Measurements from ENCODE around the gene RPL38.

Gene RPL38

DNA sequence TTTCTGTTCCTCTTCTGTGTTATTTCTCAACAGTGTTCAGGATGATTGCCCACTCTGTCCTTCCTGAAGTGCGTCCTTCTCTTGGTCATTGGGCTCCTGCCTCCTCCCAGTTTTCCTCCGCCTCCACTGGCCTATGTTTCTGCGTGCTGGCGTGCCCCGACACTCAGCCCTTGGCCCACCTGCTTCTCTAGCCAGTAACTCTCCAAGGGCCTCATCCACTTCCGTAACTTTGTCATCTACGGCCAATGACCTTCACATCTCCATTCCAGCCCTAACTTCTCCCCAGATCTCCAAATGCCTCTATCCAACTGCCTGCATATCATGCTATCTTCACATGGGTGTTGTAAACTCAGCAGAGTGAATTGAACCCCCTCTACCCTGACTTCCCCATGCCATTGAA lies 39.6 kb upstream of the RPL38 start:
- Histone ChIP-seq H3K4me1 (ENCODE audit: control insufficient read depth in 1 of 2, insufficient read depth in 2 of 2, low read length in 2 of 2) (peaks cover 0 to 4% of the 10 kb centered on the region in 2 donors), H3K9ac (ENCODE audit: low read depth in 1 of 2, low read length in 2 of 2) (no peak overlapping the region), H3K27me3 (ENCODE audit: control insufficient read depth in 1 of 2, insufficient read depth in 2 of 2, low read length in 2 of 2) (peaks cover 0 to 11% of the 10 kb centered on the region in 2 donors)

DNA sequence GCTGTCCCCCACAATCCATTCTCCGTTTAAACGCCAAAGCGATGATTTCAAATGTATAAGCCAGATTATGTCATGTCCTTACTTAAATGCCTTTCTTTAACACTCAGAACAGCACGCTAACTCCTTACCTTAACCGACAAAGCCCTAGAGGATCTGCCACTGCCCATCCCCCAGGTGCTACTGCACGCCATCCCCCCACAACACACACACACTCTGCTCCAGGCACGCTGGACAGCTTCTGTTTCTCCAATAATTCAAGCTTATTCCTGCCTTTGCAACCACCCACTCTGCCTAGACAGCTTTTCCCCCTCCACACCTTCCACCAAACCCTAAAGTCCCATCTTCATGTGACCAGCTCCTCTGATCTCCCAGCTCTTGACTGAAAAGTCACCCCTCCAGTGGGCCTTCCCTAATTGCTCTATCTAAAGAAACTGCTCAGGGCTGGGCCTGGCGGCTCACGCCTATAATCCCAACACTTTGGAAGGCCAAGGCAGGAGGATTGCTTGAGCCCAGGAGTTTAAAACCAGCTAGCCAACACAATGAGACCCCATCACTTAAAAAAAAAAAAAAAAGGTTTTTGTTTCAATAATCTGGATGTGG lies 38.9 kb upstream of the RPL38 start:
- Histone ChIP-seq H3K9me3 (ENCODE audit: control insufficient read depth in 1 of 2, low read length in 2 of 2) (no peaks in the 10 kb centered on the region), H3K36me3 (ENCODE audit: control insufficient read depth in 1 of 2, insufficient read depth in 2 of 2, low read length in 2 of 2) (no peaks in the 10 kb centered on the region), H3K27me3 (ENCODE audit: control insufficient read depth in 1 of 2, insufficient read depth in 2 of 2, low read length in 2 of 2) (peaks cover 0 to 11% of the 10 kb centered on the region in 2 donors), H3K4me3 (ENCODE audit: low read depth in 1 of 2, low read length in 2 of 2) (no peak overlapping the region), H3K27ac (ENCODE audit: low read depth, low read length) (no peak overlapping the region), H3K9ac (ENCODE audit: low read depth in 1 of 2, low read length in 2 of 2) (no peak overlapping the region), H3K4me1 (ENCODE audit: control insufficient read depth in 1 of 2, insufficient read depth in 2 of 2, low read length in 2 of 2) (peaks cover 0 to 4% of the 10 kb centered on the region in 2 donors)

More for the DNA sequence above, 39.6 kb upstream of the RPL38 start:
- Histone ChIP-seq H3K27ac (ENCODE audit: low read depth, low read length) (no peak overlapping the region), H3K36me3 (ENCODE audit: control insufficient read depth in 1 of 2, insufficient read depth in 2 of 2, low read length in 2 of 2) (no peaks in the 10 kb centered on the region), H3K9me3 (ENCODE audit: control insufficient read depth in 1 of 2, low read length in 2 of 2) (no peaks in the 10 kb centered on the region), H3K4me3 (ENCODE audit: low read depth in 1 of 2, low read length in 2 of 2) (no peak overlapping the region)

GRCh38 chr17:74165797-74166365 lies 37.6 kb upstream of the RPL38 start:
- Histone ChIP-seq H3K27me3 (ENCODE audit: control insufficient read depth in 1 of 2, insufficient read depth in 2 of 2, low read length in 2 of 2) (peaks cover 0 to 12% of the 10 kb centered on the region in 2 donors), H3K4me3 (ENCODE audit: low read depth in 1 of 2, low read length in 2 of 2) (no peak overlapping the region), H3K4me1 (ENCODE audit: control insufficient read depth in 1 of 2, insufficient read depth in 2 of 2, low read length in 2 of 2) (peaks cover 0 to 4% of the 10 kb centered on the region in 2 donors), H3K9ac (ENCODE audit: low read depth in 1 of 2, low read length in 2 of 2) (no peak overlapping the region), H3K27ac (ENCODE audit: low read depth, low read length) (no peak overlapping the region), H3K36me3 (ENCODE audit: control insufficient read depth in 1 of 2, insufficient read depth in 2 of 2, low read length in 2 of 2) (no peaks in the 10 kb centered on the region), H3K9me3 (ENCODE audit: control insufficient read depth in 1 of 2, low read length in 2 of 2) (no peaks in the 10 kb centered on the region)

DNA sequence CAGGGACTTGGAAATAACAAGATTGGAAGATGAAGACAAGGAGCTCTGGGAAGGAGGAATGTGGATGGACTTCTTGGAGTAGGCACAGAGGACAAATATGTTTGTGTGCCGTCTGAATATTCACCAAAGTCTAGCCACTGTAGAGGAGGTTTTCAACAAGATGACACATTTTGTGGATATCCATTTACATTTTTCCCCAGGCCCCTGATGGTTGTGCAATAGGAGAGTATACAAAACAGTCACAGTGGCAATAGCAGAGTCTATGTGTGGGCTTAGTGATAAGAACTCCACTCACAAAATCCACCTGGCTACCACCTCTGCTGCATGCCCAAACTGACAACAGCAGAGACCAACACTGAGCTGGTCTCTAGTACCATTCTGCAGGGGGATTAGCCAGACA lies 32.6 kb upstream of the RPL38 start:
- H3K36me3 ChIP-seq (ENCODE audit: control insufficient read depth in 1 of 2, insufficient read depth in 2 of 2, low read length in 2 of 2) = no peaks in the 10 kb centered on the region

GRCh38 chr17:74172700-74173099 lies 30.8 kb upstream of the RPL38 start:
- Histone ChIP-seq H3K4me1 (ENCODE audit: control insufficient read depth in 1 of 2, insufficient read depth in 2 of 2, low read length in 2 of 2) (no peaks in the 10 kb centered on the region), H3K36me3 (ENCODE audit: control insufficient read depth in 1 of 2, insufficient read depth in 2 of 2, low read length in 2 of 2) (no peaks in the 10 kb centered on the region), H3K9me3 (ENCODE audit: control insufficient read depth in 1 of 2, low read length in 2 of 2) (no peaks in the 10 kb centered on the region), H3K9ac (ENCODE audit: low read depth in 1 of 2, low read length in 2 of 2) (no peak overlapping the region), H3K27me3 (ENCODE audit: control insufficient read depth in 1 of 2, insufficient read depth in 2 of 2, low read length in 2 of 2) (peaks cover 9 to 11% of the 10 kb centered on the region in 2 donors), H3K27ac (ENCODE audit: low read depth, low read length) (no peak overlapping the region), H3K4me3 (ENCODE audit: low read depth in 1 of 2, low read length in 2 of 2) (no peak overlapping the region)

More for the DNA sequence above, 32.6 kb upstream of the RPL38 start:
- H3K9me3 ChIP-seq (ENCODE audit: control insufficient read depth in 1 of 2, low read length in 2 of 2) = no peaks in the 10 kb centered on the region
- peaks cover 4 to 11% of the 10 kb centered on the region in 2 donors for H3K27me3 ChIP-seq (ENCODE audit: control insufficient read depth in 1 of 2, insufficient read depth in 2 of 2, low read length in 2 of 2)
- no peaks in the 10 kb centered on the region for H3K4me1 ChIP-seq (ENCODE audit: control insufficient read depth in 1 of 2, insufficient read depth in 2 of 2, low read length in 2 of 2)
- H3K27ac ChIP-seq (ENCODE audit: low read depth, low read length) = no peak overlapping the region
- no peak overlapping the region for H3K9ac ChIP-seq (ENCODE audit: low read depth in 1 of 2, low read length in 2 of 2)
- H3K4me3 ChIP-seq (ENCODE audit: low read depth in 1 of 2, low read length in 2 of 2) = no peak overlapping the region

- no peaks in the 10 kb centered on the region for H3K4me1 ChIP-seq (ENCODE audit: control insufficient read depth in 1 of 2, insufficient read depth in 2 of 2, low read length in 2 of 2)
- no peak overlapping the region for H3K9ac ChIP-seq (ENCODE audit: low read depth in 1 of 2, low read length in 2 of 2)
- peaks cover 6 to 11% of the 10 kb centered on the region in 2 donors for H3K27me3 ChIP-seq (ENCODE audit: control insufficient read depth in 1 of 2, insufficient read depth in 2 of 2, low read length in 2 of 2)
- H3K36me3 ChIP-seq (ENCODE audit: control insufficient read depth in 1 of 2, insufficient read depth in 2 of 2, low read length in 2 of 2) = no peaks in the 10 kb centered on the region
- no peak overlapping the region for H3K27ac ChIP-seq (ENCODE audit: low read depth, low read length)
- no peaks in the 10 kb centered on the region for H3K9me3 ChIP-seq (ENCODE audit: control insufficient read depth in 1 of 2, low read length in 2 of 2)
- no peak overlapping the region for H3K4me3 ChIP-seq (ENCODE audit: low read depth in 1 of 2, low read length in 2 of 2)
Observed at GRCh38 chr17:74176546-74177001, 26.9 kb upstream of the RPL38 start.

DNA sequence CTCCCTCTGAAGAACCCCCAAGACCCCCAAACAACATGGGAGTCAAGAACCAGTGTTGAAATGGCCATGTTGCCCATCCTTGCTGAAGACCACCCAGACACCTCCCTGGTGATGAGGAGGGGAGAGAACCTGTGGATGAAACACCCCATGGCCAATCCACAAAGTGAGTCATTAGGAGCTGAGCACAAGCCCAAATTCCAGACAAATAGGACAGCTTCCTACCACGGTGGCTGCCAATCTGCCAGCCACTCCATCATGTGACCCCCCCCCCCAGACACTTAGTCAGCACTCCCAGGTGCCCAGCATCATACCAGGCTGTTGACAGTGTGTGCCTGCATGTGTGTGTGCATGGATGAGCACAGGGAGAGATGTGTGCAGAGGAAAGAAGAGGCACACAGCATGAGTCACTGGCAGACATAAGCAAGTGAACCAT lies 26.4 kb upstream of the RPL38 start:
- Histone ChIP-seq H3K9me3 (ENCODE audit: control insufficient read depth in 1 of 2, low read length in 2 of 2) (no peaks in the 10 kb centered on the region), H3K36me3 (ENCODE audit: control insufficient read depth in 1 of 2, insufficient read depth in 2 of 2, low read length in 2 of 2) (no peaks in the 10 kb centered on the region), H3K4me3 (ENCODE audit: low read depth in 1 of 2, low read length in 2 of 2) (no peak overlapping the region), H3K9ac (ENCODE audit: low read depth in 1 of 2, low read length in 2 of 2) (no peak overlapping the region), H3K27me3 (ENCODE audit: control insufficient read depth in 1 of 2, insufficient read depth in 2 of 2, low read length in 2 of 2) (peaks cover 6 to 11% of the 10 kb centered on the region in 2 donors), H3K27ac (ENCODE audit: low read depth, low read length) (no peak overlapping the region), H3K4me1 (ENCODE audit: control insufficient read depth in 1 of 2, insufficient read depth in 2 of 2, low read length in 2 of 2) (no peaks in the 10 kb centered on the region)

- Histone ChIP-seq H3K9me3 (ENCODE audit: control insufficient read depth in 1 of 2, low read length in 2 of 2) (no peaks in the 10 kb centered on the region), H3K4me1 (ENCODE audit: control insufficient read depth in 1 of 2, insufficient read depth in 2 of 2, low read length in 2 of 2) (no peaks in the 10 kb centered on the region), H3K27ac (ENCODE audit: low read depth, low read length) (no peak overlapping the region), H3K9ac (ENCODE audit: low read depth in 1 of 2, low read length in 2 of 2) (no peak overlapping the region), H3K27me3 (ENCODE audit: control insufficient read depth in 1 of 2, insufficient read depth in 2 of 2, low read length in 2 of 2) (peaks cover 6 to 11% of the 10 kb centered on the region in 2 donors), H3K4me3 (ENCODE audit: low read depth in 1 of 2, low read length in 2 of 2) (no peak overlapping the region), H3K36me3 (ENCODE audit: control insufficient read depth in 1 of 2, insufficient read depth in 2 of 2, low read length in 2 of 2) (no peaks in the 10 kb centered on the region)
Observed at GRCh38 chr17:74179576-74179975, 23.9 kb upstream of the RPL38 start.

DNA sequence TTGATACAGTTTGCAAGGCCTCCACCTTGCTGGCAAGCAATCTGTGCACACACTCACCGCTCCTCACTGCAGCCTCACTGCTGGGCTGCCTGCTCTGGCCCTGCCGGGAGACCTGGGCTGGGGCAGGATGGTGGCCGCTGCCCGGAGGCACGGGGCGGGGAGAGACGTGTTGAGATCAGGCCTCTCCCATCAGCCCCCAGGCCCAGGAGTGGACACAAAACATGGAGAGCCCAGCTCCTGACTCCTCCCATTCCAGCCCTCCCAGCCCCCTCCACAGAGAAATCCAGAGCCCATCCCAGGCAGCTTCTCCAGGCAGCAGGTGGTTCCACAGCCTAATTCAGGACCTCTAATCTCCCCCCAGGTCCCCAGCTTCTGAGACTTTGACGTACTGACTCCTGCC lies 23.1 kb upstream of the RPL38 start:
- no peak overlapping the region for H3K4me3 ChIP-seq (ENCODE audit: low read depth in 1 of 2, low read length in 2 of 2)
- no peaks in the 10 kb centered on the region for H3K36me3 ChIP-seq (ENCODE audit: control insufficient read depth in 1 of 2, insufficient read depth in 2 of 2, low read length in 2 of 2)
- H3K27me3 ChIP-seq (ENCODE audit: control insufficient read depth in 1 of 2, insufficient read depth in 2 of 2, low read length in 2 of 2) = peaks cover 5 to 6% of the 10 kb centered on the region in 2 donors
- no peak overlapping the region for H3K9ac ChIP-seq (ENCODE audit: low read depth in 1 of 2, low read length in 2 of 2)
- no peaks in the 10 kb centered on the region for H3K4me1 ChIP-seq (ENCODE audit: control insufficient read depth in 1 of 2, insufficient read depth in 2 of 2, low read length in 2 of 2)
- no peaks in the 10 kb centered on the region for H3K9me3 ChIP-seq (ENCODE audit: control insufficient read depth in 1 of 2, low read length in 2 of 2)
- H3K27ac ChIP-seq (ENCODE audit: low read depth, low read length) = no peak overlapping the region

DNA sequence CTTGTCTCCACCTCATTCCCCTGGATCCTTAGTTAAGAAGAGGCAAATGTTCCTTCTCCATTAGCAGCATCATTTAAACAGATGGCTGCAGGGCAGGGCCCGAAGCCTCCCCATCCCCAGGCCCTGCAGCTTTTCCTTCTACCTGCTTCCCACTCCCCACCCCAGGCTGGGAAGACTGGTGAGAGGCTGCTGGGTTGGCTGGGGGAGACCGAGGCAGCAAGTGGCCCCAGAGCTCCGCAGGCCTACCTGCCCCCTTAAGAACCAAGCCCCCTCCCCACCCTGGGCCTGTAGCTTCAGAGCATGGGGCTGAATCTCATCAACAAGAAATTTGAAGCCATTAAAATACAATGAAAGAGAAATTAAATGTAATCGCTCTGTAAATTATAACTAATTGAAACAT lies 22.1 kb upstream of the RPL38 start:
- Histone ChIP-seq H3K9me3 (ENCODE audit: control insufficient read depth in 1 of 2, low read length in 2 of 2) (no peaks in the 10 kb centered on the region), H3K36me3 (ENCODE audit: control insufficient read depth in 1 of 2, insufficient read depth in 2 of 2, low read length in 2 of 2) (no peaks in the 10 kb centered on the region), H3K9ac (ENCODE audit: low read depth in 1 of 2, low read length in 2 of 2) (no peak overlapping the region), H3K4me3 (ENCODE audit: low read depth in 1 of 2, low read length in 2 of 2) (no peak overlapping the region), H3K27ac (ENCODE audit: low read depth, low read length) (no peak overlapping the region), H3K4me1 (ENCODE audit: control insufficient read depth in 1 of 2, insufficient read depth in 2 of 2, low read length in 2 of 2) (no peaks in the 10 kb centered on the region), H3K27me3 (ENCODE audit: control insufficient read depth in 1 of 2, insufficient read depth in 2 of 2, low read length in 2 of 2) (peaks cover 0 to 4% of the 10 kb centered on the region in 2 donors)
